ENCODE data around the gene DMRTB1. TPM values are rescaled to one million over a fixed set of nuclear protein-coding genes. Genes with fewer than 3 reads are reported as not detected.

DMRTB1 gene
- total RNA-seq, 1 experiment from 2014 or later = not detected

DNA sequence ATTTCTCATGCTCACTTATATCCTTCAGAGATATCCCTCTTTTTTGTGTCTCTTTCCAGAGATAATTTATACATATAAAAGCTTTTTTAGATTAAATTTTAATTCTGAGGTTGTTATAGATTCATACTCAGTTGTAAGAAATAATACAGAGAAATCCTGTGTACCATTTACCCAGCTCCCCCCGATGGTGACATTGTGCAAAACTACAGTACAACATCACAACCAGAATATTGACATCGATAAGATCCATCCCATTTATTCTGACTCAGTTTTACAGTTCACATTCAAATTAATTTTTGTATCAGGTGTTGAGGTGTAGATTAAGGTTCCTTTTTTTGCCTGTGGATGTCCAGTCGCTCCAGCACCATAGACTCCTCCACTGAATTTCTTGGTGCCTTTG is 14.3 kb downstream of the DMRTB1 start:
- Histone ChIP-seq H2AFZ (ENCODE audit: low read depth, low read length, poor library complexity, severe bottlenecking) (no peak overlapping the region), H3K27me3 (ENCODE audit: insufficient read depth, low read length) (no peaks in the 10 kb centered on the region), H3K4me2 (ENCODE audit: low read length) (no peak overlapping the region), H3K9me2 (ENCODE audit: insufficient read depth) (no peaks in the 10 kb centered on the region), H3K36me3 (ENCODE audit: control insufficient read depth in 1 of 2, insufficient read depth in 2 of 2, low read length in 2 of 2) (no peaks in the 10 kb centered on the region), H3K9me3 (ENCODE audit: control insufficient read depth in 1 of 2, insufficient read depth in 1 of 2, low read depth in 1 of 2, low read length in 2 of 2) (no peaks in the 10 kb centered on the region), H3K27ac (ENCODE audit: low read depth, low read length) (no peak overlapping the region), H3K79me2 (ENCODE audit: insufficient read depth, low read length) (no peaks in the 10 kb centered on the region), H3K9ac (ENCODE audit: low read length) (no peak overlapping the region), H3K4me1 (ENCODE audit: control insufficient read depth in 1 of 2, insufficient read depth in 2 of 2, low read length in 2 of 2) (peaks cover 3 to 7% of the 10 kb centered on the region in 2 experiments; a peak in 3 of 4 replicates), H3K4me3 (replicated peaks in 1 of 2; ENCODE audit: low read depth in 1 of 2, low read length in 2 of 2) (no peak overlapping the region), H4K20me1 (ENCODE audit: insufficient read depth) (no peaks in the 10 kb centered on the region)
- intact Hi-C loops (cut with micrococcal nuclease) = no loop called here
- TF ChIP-seq RAD21 (IDR thresholded peaks at IDR 0.05; ENCODE audit: low read depth) (peak; percentile 49; the same call in 1 of the 2 replicates), ZFX (IDR thresholded peaks at IDR 0.05) (no peak), SP1 (IDR thresholded peaks at IDR 0.05; ENCODE audit: low read depth) (no peak), JUND (IDR thresholded peaks at IDR 0.05) (no peak), SIN3A (IDR thresholded peaks at IDR 0.05; ENCODE audit: low read depth) (no peak), FOSL1 (IDR thresholded peaks at IDR 0.05; ENCODE audit: low read depth) (no peak), SRF (IDR thresholded peaks at IDR 0.05; ENCODE audit: low read depth) (no peak), ELF1 (IDR thresholded peaks at IDR 0.05; ENCODE audit: borderline replicate concordance, low read depth) (no peak), YY1 (IDR thresholded peaks at IDR 0.05; ENCODE audit: extremely low read depth, insufficient replicate concordance, low read depth, low read length) (no peak), TCF7L2 (IDR thresholded peaks at IDR 0.05; ENCODE audit: borderline replicate concordance, extremely low read depth, insufficient read depth, insufficient read length) (no peak), EGR1 (IDR thresholded peaks at IDR 0.05; ENCODE audit: low read depth) (no peak)
- TF ChIP-seq, protein P1, sequence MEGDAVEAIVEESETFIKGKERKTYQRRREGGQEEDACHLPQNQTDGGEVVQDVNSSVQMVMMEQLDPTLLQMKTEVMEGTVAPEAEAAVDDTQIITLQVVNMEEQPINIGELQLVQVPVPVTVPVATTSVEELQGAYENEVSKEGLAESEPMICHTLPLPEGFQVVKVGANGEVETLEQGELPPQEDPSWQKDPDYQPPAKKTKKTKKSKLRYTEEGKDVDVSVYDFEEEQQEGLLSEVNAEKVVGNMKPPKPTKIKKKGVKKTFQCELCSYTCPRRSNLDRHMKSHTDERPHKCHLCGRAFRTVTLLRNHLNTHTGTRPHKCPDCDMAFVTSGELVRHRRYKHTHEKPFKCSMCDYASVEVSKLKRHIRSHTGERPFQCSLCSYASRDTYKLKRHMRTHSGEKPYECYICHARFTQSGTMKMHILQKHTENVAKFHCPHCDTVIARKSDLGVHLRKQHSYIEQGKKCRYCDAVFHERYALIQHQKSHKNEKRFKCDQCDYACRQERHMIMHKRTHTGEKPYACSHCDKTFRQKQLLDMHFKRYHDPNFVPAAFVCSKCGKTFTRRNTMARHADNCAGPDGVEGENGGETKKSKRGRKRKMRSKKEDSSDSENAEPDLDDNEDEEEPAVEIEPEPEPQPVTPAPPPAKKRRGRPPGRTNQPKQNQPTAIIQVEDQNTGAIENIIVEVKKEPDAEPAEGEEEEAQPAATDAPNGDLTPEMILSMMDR (IDR thresholded peaks at IDR 0.05 in 2 of 3, conservative IDR thresholded peaks at IDR 0.05 in 1 of 3; ENCODE audit: borderline replicate concordance in 1 of 3, insufficient read depth in 1 of 3, low read depth in 2 of 3, low read length in 2 of 3) = peak; percentile 37 to 40 (median 39); a peak in 5 of 6 replicates
- TF ChIP-seq, protein P2, sequence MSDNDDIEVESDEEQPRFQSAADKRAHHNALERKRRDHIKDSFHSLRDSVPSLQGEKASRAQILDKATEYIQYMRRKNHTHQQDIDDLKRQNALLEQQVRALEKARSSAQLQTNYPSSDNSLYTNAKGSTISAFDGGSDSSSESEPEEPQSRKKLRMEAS (IDR thresholded peaks at IDR 0.05) = no peak
- TF ChIP-seq, protein P3, sequence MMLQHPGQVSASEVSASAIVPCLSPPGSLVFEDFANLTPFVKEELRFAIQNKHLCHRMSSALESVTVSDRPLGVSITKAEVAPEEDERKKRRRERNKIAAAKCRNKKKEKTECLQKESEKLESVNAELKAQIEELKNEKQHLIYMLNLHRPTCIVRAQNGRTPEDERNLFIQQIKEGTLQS (IDR thresholded peaks at IDR 0.05) = no peak
- TF ChIP-seq, protein P4, sequence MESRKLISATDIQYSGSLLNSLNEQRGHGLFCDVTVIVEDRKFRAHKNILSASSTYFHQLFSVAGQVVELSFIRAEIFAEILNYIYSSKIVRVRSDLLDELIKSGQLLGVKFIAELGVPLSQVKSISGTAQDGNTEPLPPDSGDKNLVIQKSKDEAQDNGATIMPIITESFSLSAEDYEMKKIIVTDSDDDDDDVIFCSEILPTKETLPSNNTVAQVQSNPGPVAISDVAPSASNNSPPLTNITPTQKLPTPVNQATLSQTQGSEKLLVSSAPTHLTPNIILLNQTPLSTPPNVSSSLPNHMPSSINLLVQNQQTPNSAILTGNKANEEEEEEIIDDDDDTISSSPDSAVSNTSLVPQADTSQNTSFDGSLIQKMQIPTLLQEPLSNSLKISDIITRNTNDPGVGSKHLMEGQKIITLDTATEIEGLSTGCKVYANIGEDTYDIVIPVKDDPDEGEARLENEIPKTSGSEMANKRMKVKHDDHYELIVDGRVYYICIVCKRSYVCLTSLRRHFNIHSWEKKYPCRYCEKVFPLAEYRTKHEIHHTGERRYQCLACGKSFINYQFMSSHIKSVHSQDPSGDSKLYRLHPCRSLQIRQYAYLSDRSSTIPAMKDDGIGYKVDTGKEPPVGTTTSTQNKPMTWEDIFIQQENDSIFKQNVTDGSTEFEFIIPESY (IDR thresholded peaks at IDR 0.05; ENCODE audit: extremely low read depth, insufficient replicate concordance, low read length) = no peak
- DNase-seq (ENCODE audit: low read depth, low spot score) (no peak), ATAC-seq (no peak)
- POLR2A ChIA-PET = no interaction called here
- RAD21 ChIA-PET (ENCODE audit: low non-redundant PET in 1 of 2, low total read pairs in 2 of 2, uncharacterized antibody in 2 of 2, unreplicated experiment in 2 of 2) = no interaction called here
- BruUV-seq (replicated peaks) = no TSS peak
- CTCF ChIA-PET = interaction anchor here (0.9 to 1.5 kb wide), 6 partner anchors 8 to 29 kb away, joined by 3 to 6 read pairs (median 3); no protein-coding TSS in a partner anchor
